T-helper 17 cell (primary cell): ENCODE results near the gene STXBP6. TPM values are rescaled to one million over a fixed set of nuclear protein-coding genes. Genes with fewer than 3 reads are reported as not detected.

ENCODE experiments used
- ATAC-seq: fragments of 150-1000 bp; cut with Tn5 transposase; 2 replicates; pipeline ENCODE4 v1.10.0; 2021; ENCODE audit warnings: mild to moderate bottlenecking, moderate library complexity
- DNase-seq, 3 donors: peaks; one replicate each; pipeline versions ENCODE4 v3.0.0 to v3.0.0-alpha.2; 2020 to 2021
- H3K9me3 ChIP-seq: one replicate; pipeline ENCODE4 v1.7.0; 2013; ENCODE audit warnings: low read length, mild to moderate bottlenecking; ENCODE audit not compliant: control insufficient read depth, poor library complexity, severe bottlenecking
- H3K27ac Mint-ChIP-seq: one replicate; pipeline ENCODE4 v1.8.0; 2022; ENCODE audit warnings: mild to moderate bottlenecking, moderate library complexity, mixed read lengths
- H3K27me3 Mint-ChIP-seq: one replicate; pipeline ENCODE4 v1.8.0; 2022; ENCODE audit warnings: mixed read lengths
- H3K36me3 Mint-ChIP-seq: one replicate; pipeline ENCODE4 v1.8.0; 2022; ENCODE audit warnings: low read depth, mixed read lengths
- H3K4me1 Mint-ChIP-seq: one replicate; pipeline ENCODE4 v1.8.0; 2022; ENCODE audit warnings: mild to moderate bottlenecking, mixed read lengths
- H3K4me3 Mint-ChIP-seq: one replicate; pipeline ENCODE4 v1.8.0; 2022; ENCODE audit warnings: mild to moderate bottlenecking, moderate library complexity, mixed read lengths
- total RNA-seq, 4 donors: library from RNA in 2 of 4; stranded (reverse) in 2 of 4; gene quantifications; one replicate each; pipeline ENCODE4 v1.2.3 and lab custom pipeline; 2022 to 2026

STXBP6 gene
- total RNA-seq, 2 donors from 2014 or later = not detected

DNA sequence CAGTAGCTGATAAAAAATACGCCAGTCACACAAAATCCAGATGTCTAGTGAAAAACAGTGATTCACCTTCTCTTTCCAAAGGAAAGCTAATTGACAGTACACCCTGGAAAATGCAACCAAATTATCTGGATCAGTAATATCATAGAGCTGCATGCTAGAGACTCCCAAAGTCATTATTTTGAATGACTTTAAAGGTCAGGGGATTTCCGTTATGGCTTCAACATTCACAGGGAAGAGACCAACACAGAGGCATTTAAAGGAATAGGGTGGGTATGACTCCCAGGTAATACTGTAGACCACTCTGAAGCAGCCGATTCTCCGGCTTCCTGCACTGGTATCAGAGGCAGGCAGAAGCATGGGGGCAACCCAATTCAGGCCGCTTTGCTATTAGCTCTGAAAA, 190.4 kb downstream of the STXBP6 start:
- DNase-seq = no peak
- no peak for ATAC-seq
- no peaks in the 10 kb centered on the region for H3K9me3 ChIP-seq
- Mint-ChIP-seq H3K4me1 (no peaks in the 10 kb centered on the region), H3K4me3 (no peak overlapping the region), H3K27me3 (peaks cover 64% of the 10 kb centered on the region), H3K27ac (no peak overlapping the region), H3K36me3 (no peaks in the 10 kb centered on the region)

GRCh38 chr14:24858684-24859083, 191.3 kb downstream of the STXBP6 start:
- no peak for DNase-seq
- no peaks in the 10 kb centered on the region for H3K36me3 Mint-ChIP-seq
- no peak overlapping the region for H3K27ac Mint-ChIP-seq
- H3K4me1 Mint-ChIP-seq = no peaks in the 10 kb centered on the region
- no peak overlapping the region for H3K4me3 Mint-ChIP-seq
- no peaks in the 10 kb centered on the region for H3K9me3 ChIP-seq
- no peak for ATAC-seq
- peaks cover 64% of the 10 kb centered on the region for H3K27me3 Mint-ChIP-seq

DNA sequence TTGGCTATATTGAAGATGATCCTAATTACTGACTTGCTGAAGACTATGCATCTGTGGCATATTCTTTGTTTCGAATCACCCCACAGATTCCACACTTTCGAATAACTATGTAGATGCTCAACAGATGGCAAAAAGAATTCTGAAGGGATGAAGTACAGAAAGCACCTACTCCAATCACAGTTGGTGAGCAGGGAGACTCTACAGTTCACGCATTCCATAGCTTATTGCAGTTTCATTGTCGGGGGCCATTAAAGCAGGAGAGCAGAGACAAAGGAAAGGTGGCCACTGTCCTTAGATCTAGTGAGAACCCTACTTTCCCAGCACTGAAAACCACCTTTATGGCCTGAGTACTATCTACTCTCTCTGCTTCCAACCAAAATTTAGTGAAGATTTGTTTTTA, 191.9 kb downstream of the STXBP6 start:
- ATAC-seq (no peak), DNase-seq (no peak)
- Mint-ChIP-seq H3K27me3 (peaks cover 70% of the 10 kb centered on the region), H3K27ac (no peak overlapping the region), H3K4me3 (no peak overlapping the region), H3K36me3 (no peaks in the 10 kb centered on the region), H3K4me1 (no peaks in the 10 kb centered on the region)
- no peaks in the 10 kb centered on the region for H3K9me3 ChIP-seq

- no peak overlapping the region for H3K27ac Mint-ChIP-seq
- no peaks in the 10 kb centered on the region for H3K4me1 Mint-ChIP-seq
- no peaks in the 10 kb centered on the region for H3K9me3 ChIP-seq
- DNase-seq (no peak), ATAC-seq (no peak)
- no peak overlapping the region for H3K4me3 Mint-ChIP-seq
- H3K36me3 Mint-ChIP-seq = no peaks in the 10 kb centered on the region
- peaks cover 72% of the 10 kb centered on the region for H3K27me3 Mint-ChIP-seq
Measured at GRCh38 chr14:24857277-24857676, 192.7 kb downstream of the STXBP6 start.

DNA sequence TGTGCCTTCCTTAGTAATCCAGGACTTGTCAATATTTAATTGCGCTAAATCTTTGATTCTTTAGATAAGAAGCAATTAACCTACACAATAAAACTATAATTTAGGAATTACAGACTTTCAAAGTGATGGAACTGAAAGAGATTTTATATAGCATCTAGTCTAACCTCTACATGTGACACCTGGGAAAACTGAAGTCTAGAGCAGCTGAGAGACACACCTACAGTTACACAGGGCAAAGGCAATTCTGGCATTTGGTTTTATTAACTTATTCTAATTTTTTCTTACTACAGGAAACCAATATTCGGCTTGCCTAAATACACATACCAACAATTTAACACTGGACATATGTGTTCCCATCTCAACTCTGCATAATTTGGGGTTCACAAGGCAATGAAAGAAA, 196.5 kb downstream of the STXBP6 start:
- no peak overlapping the region for H3K27ac Mint-ChIP-seq
- H3K4me3 Mint-ChIP-seq = no peak overlapping the region
- no peaks in the 10 kb centered on the region for H3K9me3 ChIP-seq
- DNase-seq = no peak
- peaks cover 59% of the 10 kb centered on the region for H3K27me3 Mint-ChIP-seq
- ATAC-seq = no peak
- no peaks in the 10 kb centered on the region for H3K36me3 Mint-ChIP-seq
- no peaks in the 10 kb centered on the region for H3K4me1 Mint-ChIP-seq

DNA sequence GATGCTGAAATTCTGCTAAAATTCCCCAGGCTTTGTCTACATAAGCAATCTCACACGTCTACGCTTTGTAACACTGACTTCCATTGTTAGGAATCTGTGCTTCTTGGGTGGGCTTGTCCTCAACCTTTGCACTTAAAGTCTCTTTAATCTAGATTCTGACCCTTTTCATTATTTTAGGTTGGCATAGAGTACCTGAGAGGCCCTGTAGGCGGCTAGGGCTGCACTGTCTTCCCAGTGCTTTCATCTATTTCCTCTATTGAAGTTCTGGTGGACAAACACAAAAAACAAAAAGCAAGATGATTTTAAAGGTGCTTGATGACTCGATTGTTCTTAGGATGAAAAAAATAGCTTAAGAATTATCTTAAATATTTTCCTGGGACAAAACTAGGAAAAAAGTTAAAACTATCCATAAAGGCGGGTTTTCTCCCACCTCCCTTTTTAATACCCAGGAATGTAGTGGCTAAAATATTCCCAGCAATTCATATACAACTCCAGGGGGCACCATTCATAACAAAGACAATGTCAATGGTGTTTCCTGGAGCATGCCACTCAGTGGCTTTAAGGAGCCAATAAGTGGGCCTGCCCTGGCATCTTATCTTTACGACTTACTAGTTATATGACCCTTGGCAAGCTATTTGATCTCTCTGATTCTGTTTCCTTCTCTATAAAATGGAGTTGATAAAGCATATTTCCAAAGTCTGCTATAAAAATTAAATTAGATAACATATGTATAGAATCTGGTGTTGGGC, 197.5 kb downstream of the STXBP6 start:
- no peaks in the 10 kb centered on the region for H3K4me1 Mint-ChIP-seq
- DNase-seq (no peak), ATAC-seq (no peak)
- H3K9me3 ChIP-seq = no peaks in the 10 kb centered on the region
- no peaks in the 10 kb centered on the region for H3K36me3 Mint-ChIP-seq
- no peak overlapping the region for H3K27ac Mint-ChIP-seq
- H3K4me3 Mint-ChIP-seq = no peak overlapping the region
- H3K27me3 Mint-ChIP-seq = peaks cover 58% of the 10 kb centered on the region

DNA sequence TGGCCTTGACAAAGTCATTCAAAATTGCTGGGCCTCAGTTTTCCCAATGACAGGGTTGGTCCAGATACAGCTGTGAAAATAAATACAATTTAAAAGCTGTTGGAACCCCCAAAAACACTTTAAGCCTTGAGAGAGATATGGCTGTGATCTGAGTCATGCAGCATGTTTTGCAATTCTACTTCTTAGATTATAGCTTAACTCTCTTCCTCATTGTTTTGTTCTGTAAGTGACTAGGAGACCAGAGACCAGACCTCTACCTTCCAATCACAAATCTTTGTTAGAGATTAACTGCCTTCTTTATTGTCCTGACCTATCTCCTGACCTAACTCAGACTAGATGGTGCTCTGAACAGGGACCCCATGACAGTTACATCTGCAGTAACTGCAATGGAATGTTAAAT, 198.1 kb downstream of the STXBP6 start:
- Mint-ChIP-seq H3K36me3 (no peaks in the 10 kb centered on the region), H3K4me1 (no peaks in the 10 kb centered on the region)
- no peaks in the 10 kb centered on the region for H3K9me3 ChIP-seq

DNA sequence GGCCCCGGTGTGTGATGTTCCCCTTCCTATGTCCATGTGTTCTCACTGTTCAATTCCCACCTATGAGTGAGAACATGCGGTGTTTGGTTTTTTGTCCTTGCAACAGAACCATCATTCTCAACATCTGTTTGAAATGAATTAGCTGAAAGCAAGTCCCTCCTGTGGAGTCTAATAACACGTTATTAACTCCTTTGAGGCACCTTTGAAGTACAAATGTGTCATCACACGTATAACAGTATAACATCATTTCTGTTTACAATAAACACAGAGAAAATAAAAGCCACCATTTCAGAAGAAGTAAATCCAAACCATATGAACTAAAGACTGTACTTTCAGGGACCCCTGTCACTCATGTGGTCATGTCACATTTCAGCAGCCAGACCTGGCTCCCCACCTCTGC, 198.5 kb downstream of the STXBP6 start:
- no peaks in the 10 kb centered on the region for H3K9me3 ChIP-seq
- ATAC-seq = no peak
- Mint-ChIP-seq H3K27me3 (peaks cover 51% of the 10 kb centered on the region), H3K36me3 (no peaks in the 10 kb centered on the region), H3K4me3 (no peak overlapping the region), H3K4me1 (no peaks in the 10 kb centered on the region), H3K27ac (no peak overlapping the region)
- DNase-seq = no peak

More for the DNA sequence above, 198.1 kb downstream of the STXBP6 start:
- DNase-seq = no peak
- H3K27ac Mint-ChIP-seq = no peak overlapping the region
- ATAC-seq = no peak
- H3K4me3 Mint-ChIP-seq = no peak overlapping the region
- peaks cover 54% of the 10 kb centered on the region for H3K27me3 Mint-ChIP-seq

DNA sequence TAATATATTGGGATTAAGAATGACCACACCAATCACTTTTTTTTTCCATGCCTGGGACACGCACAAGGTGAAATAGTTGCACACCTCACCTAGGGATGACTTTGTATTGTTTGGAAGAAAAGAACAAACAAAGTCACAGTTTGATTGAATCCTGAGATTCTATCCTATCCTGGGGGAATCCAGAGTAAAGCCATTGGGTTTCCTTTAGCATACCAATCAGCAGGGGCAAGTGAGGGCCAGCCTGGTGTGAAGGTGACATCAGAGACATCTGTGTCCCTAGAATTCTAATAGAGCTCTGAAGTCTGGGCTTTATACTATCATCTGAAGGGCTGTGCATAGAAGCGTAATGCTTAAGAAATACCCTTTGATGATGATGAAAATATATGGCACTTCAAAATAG, 199.9 kb downstream of the STXBP6 start:
- Mint-ChIP-seq H3K4me3 (no peak overlapping the region), H3K4me1 (no peaks in the 10 kb centered on the region), H3K36me3 (no peaks in the 10 kb centered on the region), H3K27ac (no peak overlapping the region), H3K27me3 (peaks cover 57% of the 10 kb centered on the region)
- ATAC-seq (no peak), DNase-seq (no peak)
- no peaks in the 10 kb centered on the region for H3K9me3 ChIP-seq

DNA sequence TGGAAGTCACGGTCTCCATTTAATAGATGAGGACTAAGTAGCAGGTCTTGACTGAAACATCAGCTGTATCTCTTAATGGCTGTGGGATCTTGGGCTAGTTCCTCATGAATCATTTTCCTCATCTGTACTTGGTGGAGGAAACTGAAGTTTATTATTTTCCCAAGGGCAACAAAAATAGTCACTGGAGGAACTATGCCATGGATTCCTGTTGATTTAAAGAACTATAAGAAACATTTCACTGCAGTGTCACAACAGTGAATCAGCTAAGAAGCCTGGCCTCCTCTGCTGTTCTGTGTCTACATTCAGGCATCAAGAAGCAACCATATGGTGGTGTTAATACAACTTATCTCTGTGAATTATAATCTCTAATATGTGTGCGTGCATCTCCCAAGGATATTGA, 200.5 kb downstream of the STXBP6 start:
- no peaks in the 10 kb centered on the region for H3K9me3 ChIP-seq
- Mint-ChIP-seq H3K27ac (no peak overlapping the region), H3K4me3 (no peak overlapping the region), H3K36me3 (no peaks in the 10 kb centered on the region), H3K4me1 (no peaks in the 10 kb centered on the region), H3K27me3 (peaks cover 62% of the 10 kb centered on the region)
- DNase-seq = no peak
- no peak for ATAC-seq

- H3K9me3 ChIP-seq = no peaks in the 10 kb centered on the region
- no peak for DNase-seq
- no peak for ATAC-seq
- Mint-ChIP-seq H3K27ac (no peak overlapping the region), H3K4me3 (no peak overlapping the region), H3K4me1 (no peaks in the 10 kb centered on the region), H3K36me3 (no peaks in the 10 kb centered on the region), H3K27me3 (peaks cover 61% of the 10 kb centered on the region)
Measured at GRCh38 chr14:24848102-24848790, 201.7 kb downstream of the STXBP6 start.

- H3K4me1 Mint-ChIP-seq = no peaks in the 10 kb centered on the region
- ATAC-seq (no peak), DNase-seq (no peak)
- no peak overlapping the region for H3K27ac Mint-ChIP-seq
- no peaks in the 10 kb centered on the region for H3K9me3 ChIP-seq
- no peaks in the 10 kb centered on the region for H3K36me3 Mint-ChIP-seq
- H3K4me3 Mint-ChIP-seq = no peak overlapping the region
- H3K27me3 Mint-ChIP-seq = peaks cover 59% of the 10 kb centered on the region
Measured at GRCh38 chr14:24847568-24848095, 202.3 kb downstream of the STXBP6 start.

DNA sequence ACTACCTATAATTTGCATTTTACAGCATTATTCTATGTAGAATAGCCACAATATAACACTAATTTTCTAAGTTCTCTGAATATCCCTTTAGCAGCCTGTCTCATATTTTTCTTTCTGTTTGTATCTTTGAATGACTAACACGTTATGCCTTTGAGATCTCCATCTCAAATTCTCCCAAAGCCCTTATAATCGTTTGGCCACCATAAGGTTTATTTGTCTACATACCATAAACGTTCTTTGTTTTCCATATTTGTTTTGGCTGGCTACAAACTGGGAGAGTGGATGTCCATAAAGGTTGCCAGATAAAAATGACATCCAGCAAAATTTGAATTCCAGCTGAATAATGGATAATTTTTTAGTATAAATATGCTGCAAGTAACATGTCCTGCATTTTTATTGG, 203.7 kb downstream of the STXBP6 start:
- no peak for ATAC-seq
- H3K4me1 Mint-ChIP-seq = no peaks in the 10 kb centered on the region

GRCh38 chr14:24845851-24846250, 204.1 kb downstream of the STXBP6 start:
- no peaks in the 10 kb centered on the region for H3K9me3 ChIP-seq
- H3K36me3 Mint-ChIP-seq = no peaks in the 10 kb centered on the region
- ATAC-seq (no peak), DNase-seq (no peak)
- H3K4me3 Mint-ChIP-seq = no peak overlapping the region
- no peaks in the 10 kb centered on the region for H3K4me1 Mint-ChIP-seq
- H3K27me3 Mint-ChIP-seq = peaks cover 55% of the 10 kb centered on the region
- H3K27ac Mint-ChIP-seq = no peak overlapping the region

More for the DNA sequence above, 203.7 kb downstream of the STXBP6 start:
- no peak for DNase-seq
- no peak overlapping the region for H3K4me3 Mint-ChIP-seq
- no peaks in the 10 kb centered on the region for H3K9me3 ChIP-seq
- H3K27ac Mint-ChIP-seq = no peak overlapping the region
- no peaks in the 10 kb centered on the region for H3K36me3 Mint-ChIP-seq
- H3K27me3 Mint-ChIP-seq = peaks cover 55% of the 10 kb centered on the region
